Muscle of back (tissue), 11 donors: ENCODE results near the gene REM2. TPM values are rescaled to one million over a fixed set of nuclear protein-coding genes. Genes with fewer than 3 reads are reported as not detected.
"Not testable (repeated sequence)": the region's sequence is repeated elsewhere in the genome, so short reads cannot be mapped to it uniquely, and the experiment has no call there.

ENCODE experiments used
- DNase-seq, 3 donors: peaks; one replicate each; pipeline versions ENCODE4 v3.0.0 to v3.0.0-alpha.2; 2013
- polyA plus RNA-seq, 10 donors: library from polyadenylated mRNA; unstranded; fragments of 120-200 nt; gene quantifications; one replicate each; pipeline ENCODE4 v1.2.1, GENCODE V29; 2013; ENCODE audit not compliant: insufficient read length in 10 of 10

The REM2 gene
- polyA plus RNA-seq, 10 donors, result 0.09 to 0.16 (median 0.13) TPM; not detected in 2

DNA sequence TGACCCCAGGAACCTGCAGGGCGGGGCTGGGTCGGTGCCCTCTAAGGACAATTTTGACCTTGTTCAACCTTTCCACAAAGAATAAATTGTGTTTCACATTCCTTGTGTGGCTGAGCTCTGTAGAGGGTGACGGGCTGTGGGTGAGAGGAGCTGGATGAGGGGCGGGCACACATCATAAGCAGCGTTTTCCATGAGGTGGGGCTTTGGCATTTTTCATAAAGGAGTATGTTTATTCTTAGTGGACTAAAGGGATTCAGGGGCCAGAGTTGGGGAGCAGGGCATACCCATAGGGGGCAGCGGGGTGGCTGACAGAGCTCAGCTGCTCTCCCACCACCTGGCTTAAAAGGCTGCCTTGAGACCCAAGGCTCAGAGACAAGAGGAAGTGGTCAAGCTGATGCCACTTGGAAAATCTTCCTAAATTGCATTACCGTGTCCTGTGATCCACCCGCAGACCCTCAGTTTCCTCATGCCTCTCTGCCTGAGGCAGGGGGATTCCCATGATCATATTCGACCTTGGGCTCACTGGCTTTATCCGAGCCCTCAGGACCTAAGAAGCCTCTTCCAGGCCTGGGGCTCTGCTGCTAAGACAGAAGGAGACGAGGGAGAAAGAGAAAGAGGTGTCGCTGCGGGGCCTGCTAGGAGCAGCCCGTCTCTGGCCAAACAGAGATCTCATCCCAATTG is 35.2 kb upstream of the REM2 start:
- DNase-seq, result peak in 2 of 3 donors; percentile 36

DNA sequence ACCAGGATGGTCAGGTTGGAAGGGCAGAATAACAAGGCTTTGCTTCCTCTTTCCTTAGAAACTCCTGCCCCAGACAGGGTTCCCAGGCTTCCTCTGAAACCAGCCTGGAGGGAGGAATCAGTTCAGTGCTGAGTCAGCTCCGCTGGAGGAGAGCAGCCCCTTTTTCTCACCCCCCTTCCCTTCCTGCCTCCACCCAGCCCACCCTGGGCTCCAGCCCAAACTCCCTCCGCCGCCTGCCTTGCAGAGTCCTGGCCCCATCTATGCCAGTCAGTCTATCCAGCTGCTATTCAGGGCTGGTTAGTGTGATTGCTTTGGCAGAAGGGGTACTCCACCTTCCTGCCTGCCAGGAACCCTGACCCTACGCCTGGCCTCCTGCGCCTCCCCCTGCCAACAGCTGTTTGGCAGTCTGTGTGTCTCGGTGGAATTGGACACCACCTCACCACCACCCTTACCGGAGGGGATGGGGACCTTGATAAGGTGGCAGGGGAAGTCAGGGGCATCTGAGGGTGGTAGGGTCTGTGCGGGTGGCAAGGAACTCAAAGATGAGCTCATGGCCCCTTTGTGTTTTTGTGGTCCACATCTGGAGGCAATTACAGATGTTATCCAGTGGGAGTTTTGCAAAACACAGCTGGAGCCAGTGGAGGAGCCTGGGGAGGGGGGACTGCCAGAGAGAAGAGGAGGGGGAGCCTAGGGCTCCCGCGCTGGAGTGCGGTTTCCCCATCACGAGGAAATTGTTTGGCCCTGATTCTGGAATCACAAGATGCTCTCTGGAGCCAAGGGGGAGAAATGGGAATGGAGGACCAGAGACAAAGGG is 34.5 kb upstream of the REM2 start:
- peak; percentile 88 to 98 (median 95) for DNase-seq

DNA sequence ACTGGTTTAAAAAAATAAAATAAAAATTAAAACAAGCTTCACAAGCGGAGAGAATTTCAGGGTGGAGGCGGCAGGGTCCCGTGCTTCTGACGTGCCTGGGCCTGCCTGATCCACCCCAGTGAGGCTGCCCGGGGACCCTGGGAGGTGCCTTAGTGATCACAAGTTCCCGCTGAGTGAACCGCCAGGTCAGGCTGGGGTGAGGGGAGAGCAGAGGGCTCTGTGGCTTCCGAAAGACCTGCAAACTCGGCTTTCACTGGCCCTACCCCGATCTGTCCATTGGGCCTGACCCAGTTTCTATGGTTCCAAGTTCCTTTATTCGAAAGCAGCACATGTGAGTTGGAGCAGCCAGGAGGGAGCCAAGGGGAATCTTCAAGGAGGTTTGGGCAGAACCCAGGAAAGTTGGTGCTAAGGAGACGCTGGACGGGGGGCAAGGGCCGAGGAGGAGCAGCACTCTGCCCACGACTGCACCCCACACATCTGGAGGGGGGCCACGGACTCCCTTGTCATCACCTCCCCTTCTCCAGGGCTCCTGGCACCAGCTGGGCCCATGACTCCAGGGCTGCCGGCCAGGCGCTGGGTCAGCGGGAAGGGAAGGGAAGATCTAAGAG is 33.7 kb upstream of the REM2 start:
- DNase-seq, result peak in 2 of 3 donors; percentile 87 to 95

- DNase-seq, result peak; percentile 77 to 95 (median 93)
Observed at GRCh38 chr14:22850944-22851764, 31.9 kb upstream of the REM2 start.

DNA sequence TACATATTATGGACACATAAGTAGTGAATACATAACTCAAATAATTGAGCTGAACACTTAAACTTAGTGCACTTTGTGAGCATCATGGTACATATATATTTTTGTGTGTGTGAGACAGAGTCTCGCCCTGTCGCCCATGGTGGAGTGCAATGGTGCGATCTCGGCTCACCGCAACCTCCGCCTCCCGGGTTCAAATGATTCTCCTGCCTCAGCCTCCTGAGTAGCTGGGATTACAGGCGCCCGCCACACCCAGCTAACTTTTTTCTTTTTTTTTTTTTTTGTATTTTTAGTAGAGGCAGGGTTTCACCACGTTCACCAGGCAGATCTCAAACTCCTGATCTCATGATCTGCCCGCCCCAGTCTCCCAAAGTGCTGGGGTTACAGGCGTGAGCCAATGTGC is 30.8 kb upstream of the REM2 start:
- DNase-seq, result not testable (repeated sequence)

DNA sequence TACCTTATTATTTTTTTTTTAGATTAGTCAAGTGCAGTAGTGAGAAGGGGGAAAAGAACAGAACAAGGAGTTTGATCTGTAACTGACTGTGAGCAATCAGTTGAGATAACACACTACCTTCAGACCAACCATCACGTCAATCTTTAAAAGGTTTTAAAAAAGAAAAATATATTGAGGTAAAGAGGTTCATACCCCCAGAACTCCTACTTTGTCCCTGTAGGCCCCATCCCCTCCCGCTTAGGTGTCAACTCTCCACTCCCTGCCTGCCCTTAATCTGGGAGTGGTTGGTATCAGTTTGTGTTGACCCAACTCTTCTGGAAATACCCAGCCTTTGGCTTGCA is 30.5 kb upstream of the REM2 start:
- DNase-seq, result no peak

DNA sequence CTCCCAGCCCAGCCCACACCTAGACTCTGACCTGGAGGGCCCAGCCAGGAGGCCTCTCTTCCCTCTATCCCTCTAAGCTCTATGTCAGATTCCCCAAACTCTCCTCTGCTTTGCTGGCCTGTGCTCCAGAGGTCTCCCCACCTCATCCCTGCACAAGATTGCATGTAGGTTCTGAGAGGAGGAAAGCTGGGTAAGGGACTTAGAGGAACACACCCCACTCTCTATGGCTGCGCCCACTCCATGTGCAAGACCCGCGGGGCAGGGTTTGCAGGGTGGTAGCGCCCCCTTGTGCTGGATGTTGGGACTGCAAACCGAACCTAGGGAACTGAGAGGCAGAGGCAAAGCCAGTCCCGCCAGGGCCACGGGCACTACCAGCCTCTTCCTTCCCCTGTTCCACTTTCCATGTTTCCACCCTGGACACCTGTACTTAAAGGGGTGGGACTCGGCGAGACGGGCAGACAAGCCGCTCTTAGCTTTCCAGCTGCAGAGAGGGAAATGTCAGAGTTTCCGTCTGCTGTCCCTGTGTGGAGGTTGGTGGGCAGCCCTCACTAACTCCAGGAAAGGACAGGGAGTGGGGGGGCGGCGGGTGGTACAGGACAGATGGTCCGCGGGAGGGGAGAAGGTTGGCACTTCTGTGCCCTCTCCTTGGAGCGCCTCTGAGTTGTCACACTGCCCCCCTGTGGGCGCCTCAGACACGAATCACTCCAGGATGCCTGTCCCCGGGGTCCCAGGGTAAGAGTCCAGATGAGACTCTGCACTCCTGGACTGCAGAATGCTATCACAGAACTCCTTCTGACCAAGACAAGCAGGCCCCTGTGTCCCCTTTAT is 29.9 kb upstream of the REM2 start:
- DNase-seq, result peak; percentile 85 to 95 (median 91)

GRCh38 chr14:22854296-22854695 is 28.7 kb upstream of the REM2 start:
- DNase-seq, result not testable (repeated sequence)

GRCh38 chr14:22854963-22855724 is 27.9 kb upstream of the REM2 start:
- DNase-seq, result no peak

GRCh38 chr14:22856428-22856827 is 26.6 kb upstream of the REM2 start:
- DNase-seq, result no peak

DNA sequence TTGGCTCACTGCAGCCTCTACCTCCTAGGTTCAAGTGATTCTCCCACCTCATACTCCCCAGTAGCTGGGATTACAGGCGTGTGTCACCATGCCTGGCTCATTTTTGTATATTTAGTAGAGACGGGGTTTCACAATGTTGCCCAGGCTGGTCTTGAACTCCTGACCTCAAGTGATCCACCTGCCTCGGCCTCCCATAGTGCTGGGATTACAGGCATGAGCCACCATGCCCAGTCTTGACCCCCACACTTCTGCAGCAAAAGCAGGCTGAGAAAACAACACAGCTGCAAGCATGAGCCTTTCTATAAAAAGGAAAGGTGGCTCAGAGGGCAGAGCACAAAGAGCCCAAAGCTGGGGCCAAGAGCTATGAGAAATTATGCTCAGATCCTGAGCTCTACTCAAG is 22.6 kb upstream of the REM2 start:
- not testable (repeated sequence) for DNase-seq

GRCh38 chr14:22861651-22862050 is 21.4 kb upstream of the REM2 start:
- DNase-seq, result no peak

GRCh38 chr14:22864979-22865378 is 18.0 kb upstream of the REM2 start:
- DNase-seq, result no peak

DNA sequence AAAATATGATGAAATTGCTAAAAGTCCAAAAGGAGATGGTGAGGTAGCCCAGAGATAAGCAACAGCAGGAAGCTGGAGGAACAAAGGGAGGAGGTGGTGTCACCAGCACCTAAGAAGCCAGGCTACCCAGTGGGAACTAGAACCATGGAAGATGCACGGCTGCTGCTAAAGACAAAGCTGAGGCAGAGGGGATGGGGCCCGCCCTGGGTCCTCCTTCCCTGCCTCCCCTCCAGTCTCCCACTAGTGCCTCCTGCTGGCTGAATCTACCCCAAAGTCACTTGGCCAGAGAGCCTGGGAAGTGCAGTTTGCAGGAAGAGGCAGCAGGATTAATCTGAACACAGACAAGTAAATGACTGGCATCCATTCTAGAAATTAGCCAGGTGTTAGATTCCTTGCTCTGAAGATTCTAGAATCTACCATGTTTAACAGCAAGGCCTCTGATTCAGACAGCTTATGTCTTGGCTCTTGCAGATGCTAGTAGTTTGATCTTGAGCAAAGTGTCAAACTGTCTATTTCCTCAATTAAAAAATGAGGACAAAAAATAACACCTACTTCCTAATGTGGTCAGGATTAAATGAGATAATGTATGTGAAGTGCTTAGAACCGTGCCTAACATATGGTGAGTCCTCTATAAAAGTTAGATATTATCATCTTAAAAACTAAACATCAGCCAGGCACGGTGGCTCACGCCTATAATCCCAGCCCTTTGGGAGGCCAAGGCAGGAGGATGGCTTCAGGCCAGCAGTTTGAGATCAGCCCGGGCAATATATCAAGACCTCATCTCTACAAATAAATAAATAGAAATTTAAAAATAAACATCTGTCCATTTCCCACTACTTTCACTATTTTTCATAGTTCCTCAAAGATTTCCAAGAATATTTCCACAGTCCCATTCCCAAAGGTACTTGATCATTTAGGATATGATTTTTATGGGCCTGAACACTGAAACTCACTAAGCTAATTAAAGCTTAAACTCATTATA is 17.3 kb upstream of the REM2 start:
- DNase-seq, result peak in 1 of 3 donors; percentile 53

GRCh38 chr14:22866874-22867273 is 16.1 kb upstream of the REM2 start:
- no peak for DNase-seq

- DNase-seq, result no peak
Observed at GRCh38 chr14:22870811-22871223, 12.2 kb upstream of the REM2 start.

DNA sequence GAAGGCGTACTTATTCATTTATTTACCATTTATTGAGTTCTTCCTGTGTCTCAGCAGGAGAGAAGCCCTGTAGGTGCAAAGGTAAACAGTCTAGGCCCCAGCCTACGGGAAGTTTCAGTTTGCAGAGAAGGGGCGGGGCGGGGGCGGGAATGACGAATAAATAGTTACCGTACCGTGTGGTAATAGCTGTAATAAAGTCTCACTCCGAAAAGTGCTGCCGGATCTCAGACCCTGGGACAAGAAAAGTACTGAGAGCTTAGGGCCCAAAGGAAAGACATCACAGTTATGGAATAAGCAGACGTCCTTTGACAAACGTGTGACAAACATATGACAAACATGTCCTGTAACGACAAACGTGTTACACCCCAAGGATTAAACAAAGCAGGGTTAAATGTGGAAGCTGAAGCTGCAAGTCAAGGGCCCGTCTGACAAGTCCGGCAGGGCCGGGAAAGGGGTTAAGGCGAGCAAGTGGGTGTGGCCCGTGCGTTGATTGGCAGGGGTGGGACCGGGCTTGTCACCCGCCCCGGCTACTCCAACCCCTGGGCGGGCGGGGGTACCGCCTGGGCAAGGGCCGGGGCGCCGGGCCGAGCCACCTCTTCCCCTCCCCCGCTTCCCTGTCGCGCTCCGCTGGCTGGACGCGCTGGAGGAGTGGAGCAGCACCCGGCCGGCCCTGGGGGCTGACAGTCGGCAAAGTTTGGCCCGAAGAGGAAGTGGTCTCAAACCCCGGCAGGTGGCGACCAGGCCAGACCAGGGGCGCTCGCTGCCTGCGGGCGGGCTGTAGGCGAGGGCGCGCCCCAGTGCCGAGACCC is 11.6 kb upstream of the REM2 start, which contains the start of gene LRP10:
Gene LRP10, plus strand, starts transcription at position 517 of the 809 bp plus-strand sequence. CDS start 564 bp downstream, outside the sequence.
- peak; percentile 89 to 97 (median 92) for DNase-seq
